ENCODE results near the gene FGF12.
A peak's percentile ranks its signal among the peaks of the same experiment; 100 is the strongest.
"Not testable (repeated sequence)": the region's sequence is repeated elsewhere in the genome, so short reads cannot be mapped to it uniquely, and the experiment has no call there.

The FGF12 gene

DNA sequence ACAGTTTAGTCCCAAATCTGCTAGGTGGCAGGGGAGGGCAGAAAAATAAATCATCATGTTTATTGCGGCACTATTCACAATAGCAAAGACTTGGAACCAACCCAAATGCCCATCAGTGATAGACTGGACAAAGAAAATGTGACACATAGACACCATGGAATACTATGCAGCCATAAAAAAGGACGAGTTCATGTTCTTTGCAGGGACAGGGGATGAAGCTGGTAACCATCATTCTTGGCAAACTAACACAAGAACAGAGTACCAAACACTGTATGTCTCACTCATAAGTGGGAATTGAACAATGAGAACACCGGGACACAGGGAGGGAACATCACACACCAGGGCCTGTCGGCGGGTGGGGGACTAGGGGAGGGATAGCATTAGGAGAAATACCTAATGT, 150.6 kb downstream of the FGF12 start:
- DNase-seq = not testable (repeated sequence)

DNA sequence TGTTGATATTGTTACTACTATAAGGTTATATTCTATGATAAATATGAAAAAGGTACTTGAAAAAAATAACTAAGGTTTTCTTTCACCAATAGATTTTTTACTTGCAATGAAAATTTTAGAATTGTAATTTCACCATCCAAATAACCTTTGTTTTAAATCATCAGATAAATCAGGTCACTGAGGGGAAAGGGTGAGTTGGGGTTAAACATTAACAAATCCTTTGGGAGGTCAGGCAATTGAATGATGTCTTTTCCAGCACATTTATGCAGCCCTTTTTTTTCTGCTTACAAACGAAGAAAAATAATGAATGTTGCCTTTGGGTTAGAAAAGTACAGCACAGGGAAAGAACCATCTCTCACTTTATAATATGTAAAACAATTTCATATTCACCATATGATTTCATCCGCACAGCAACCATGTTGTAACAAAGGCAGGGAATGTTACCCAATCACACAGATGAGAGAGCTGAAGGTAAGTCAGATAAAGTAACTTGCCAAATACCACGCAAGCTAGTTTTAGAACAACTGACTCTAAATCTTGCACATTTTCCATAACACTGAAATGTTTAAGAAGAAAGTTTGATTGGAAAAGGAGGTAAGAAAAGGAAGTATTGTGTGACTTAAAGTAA, 151.3 kb downstream of the FGF12 start:
- no peak for DNase-seq

DNA sequence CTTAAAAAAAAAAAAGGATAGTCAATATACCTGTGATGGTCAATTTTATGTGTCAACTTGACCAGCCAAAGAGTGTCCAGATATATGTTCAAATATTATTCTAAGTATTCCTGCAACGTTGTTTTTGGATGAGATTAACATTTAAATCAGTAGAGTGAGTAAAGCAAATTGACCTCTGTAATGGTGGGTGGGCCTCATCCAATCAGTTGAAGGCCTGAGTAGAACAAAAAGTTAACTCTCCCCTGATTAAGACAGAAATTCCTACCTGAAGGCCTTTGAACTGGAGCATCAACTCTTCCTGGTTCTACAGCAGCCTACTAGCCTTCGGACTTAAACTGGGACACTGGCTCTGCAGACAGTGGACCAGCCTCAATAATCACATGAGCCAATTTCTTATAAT, 154.1 kb downstream of the FGF12 start:
- DNase-seq = no peak

DNA sequence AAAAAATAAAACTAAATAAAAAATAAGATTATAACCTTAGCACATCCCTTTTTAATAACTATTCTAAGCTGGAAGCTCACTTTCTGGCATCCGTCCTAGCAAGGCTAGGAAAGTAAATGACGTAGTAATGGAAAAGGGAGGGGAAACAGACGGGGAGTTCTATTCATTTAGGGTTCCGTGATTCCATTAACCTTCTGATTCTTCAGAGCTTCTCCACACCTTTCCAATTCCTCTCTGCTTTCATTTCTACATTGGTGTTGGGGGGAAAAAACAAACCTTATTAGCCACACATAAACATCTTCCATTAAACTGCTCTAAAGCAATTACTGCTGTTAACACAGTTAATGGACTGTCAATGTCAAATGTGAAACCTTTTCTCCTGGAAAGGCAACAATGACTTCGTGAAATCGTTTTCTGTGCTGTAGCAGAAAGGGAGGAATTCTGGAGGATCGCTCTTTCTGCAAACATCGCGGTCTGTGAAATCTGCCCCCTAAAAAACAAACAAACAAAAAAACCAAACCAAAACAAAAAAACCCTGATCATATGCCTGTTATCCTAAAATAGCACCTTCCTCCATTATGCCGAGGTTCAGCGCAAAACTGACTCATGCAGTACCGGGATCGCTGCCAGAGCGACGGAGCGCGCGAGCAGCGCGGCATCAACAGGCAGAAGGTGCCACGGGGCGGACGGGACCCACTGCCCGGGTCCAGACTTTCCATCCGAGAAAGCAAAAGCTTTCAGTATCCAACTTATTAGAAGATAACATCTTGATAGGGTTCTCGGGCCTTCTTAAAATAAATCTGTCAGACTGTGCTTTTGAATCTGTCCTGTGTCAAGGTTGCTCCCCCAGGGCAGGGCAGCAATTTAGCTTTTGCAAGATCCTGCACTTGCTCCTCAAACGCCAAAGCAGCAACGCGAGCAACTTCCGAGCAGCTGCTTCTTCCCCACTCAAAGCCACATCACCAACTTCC, 156.2 kb downstream of the FGF12 start:
- DNase-seq = peak; percentile 52

DNA sequence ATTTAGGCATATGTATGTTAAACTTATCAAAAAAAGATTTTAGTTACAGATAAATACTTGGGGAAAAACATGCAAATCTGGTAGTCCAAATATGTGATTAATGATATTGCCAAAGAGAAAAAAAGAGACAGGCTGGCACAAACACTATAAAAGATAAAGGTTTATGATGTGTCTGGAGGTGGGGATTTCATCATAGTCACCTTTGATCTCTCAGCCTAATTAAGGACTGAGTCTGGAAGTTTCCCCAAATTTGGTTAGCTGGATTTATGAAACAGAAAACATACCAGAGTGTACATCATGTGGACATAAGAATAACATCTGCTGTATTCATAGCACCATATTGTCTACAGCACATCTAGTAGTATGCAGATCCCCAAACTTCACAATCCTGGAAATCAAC, 157.0 kb downstream of the FGF12 start:
- no peak for DNase-seq

DNA sequence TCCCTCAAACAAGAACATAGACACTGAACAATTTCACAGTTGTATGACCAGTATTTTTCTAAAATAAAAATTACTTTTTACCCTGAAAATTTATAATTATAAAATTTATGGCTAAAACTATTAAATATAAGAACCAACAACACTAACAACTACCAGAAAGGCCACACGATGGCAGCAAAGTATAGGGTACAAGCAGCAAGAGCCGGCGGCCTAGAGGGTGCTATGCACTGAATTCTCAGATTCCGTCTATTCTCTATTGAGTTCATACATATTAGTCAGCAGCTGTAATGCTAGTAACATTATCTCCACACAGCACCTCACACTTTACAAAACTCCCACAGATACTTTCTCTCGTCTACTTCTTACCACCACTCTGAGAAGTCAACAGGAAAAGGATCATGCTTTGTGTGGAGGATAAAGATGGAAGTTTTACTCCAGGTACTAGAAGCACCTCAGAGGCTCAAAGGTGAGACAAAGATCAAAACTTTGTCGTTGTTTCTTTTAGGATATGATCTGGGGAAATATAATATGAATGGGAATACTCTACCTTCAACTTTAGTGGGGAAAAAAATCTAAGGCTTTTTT, 160.5 kb downstream of the FGF12 start:
- DNase-seq = peak; percentile 36

DNA sequence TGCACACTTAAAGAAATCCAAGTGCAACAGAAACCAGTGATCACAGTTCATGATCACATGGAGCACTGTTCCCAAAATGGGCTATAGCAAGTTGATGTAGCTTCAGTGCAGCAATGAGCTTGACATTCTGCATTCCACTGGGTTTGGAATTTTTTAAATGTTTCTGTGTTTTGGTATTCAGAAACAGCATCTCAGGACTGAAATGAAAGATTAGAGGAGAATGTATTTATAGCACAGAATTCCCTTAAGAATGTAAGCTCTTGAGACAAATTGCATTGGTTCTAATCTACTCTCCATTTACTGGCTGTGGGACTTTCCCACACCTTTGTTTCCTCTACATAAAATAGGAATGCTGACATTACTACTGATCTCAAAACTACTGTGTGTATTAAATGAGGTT, 162.7 kb downstream of the FGF12 start:
- no peak for DNase-seq

DNA sequence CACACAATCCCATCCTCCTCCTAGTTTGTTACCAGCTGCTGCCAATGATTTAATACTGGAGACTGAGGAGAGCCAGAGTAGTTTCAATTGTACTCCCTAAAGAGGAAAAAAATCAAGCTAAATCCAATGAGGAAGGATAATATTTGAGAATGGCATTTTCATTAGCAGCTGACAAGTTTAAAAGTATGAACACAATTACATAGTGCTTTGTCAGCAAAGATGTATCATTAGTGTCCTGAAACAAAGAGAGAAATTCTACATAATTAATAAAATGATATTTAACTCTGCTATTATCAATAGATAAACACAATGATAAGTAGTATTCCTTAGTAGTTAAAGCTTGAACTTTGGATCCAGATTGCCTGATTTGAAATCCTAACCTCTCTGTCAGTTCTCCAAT, 163.9 kb downstream of the FGF12 start:
- no peak for DNase-seq

DNA sequence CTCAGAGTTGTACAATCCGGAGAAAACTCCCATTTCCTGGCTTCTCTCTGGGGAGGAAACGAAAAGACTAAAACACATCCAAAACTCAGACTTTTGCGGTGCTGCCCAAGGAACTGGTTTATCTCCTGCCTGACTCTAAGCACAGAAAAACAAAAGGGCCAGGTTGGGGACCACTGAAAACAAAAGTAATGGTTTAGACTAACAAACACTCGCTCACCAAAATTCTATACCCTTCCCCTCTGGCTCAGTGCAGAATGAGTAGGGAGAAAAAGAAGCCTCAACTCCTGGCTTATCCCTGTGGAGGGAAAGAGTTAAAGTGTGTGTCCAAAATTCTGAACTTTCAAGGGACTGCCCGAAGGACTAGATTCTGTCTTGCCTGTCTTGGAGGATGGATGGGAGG, 173.6 kb downstream of the FGF12 start:
- DNase-seq = no peak

DNA sequence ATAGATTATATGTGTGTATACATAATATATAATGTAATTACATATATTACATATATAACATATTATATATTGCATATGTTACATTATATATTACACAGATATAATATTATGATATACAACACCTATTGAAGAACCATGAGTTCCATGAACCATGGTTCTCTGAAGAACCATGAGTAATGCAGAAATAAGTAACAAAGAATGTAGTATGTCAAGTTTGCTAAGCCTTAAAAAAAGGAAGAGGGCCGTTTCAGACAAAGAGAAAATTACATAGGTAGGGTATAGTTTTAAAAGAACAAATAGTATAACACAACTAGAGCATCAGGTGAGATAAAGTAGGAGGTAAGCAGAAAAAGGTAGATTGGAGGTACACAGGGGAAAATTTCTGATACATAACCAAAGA, 177.0 kb downstream of the FGF12 start:
- no peak for DNase-seq

DNA sequence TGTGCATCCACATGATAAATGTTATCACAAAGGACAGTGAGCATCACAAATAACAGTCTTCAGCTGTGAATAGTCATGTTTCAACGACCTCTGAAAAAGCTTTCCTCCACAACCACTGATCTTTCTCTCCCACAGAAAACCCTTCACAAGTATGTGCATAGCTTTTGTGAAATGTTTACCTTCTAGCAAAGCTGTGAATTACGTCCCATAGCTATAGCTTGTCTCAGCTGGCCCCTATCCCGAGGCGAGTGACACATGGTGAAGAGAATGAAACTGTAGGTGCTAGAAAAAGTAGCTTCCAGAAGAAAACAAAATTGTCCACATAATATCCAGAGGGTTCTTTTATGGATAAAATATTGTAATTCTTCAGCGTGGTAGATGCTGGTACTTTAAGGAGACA, 182.0 kb downstream of the FGF12 start:
- no peak for DNase-seq

DNA sequence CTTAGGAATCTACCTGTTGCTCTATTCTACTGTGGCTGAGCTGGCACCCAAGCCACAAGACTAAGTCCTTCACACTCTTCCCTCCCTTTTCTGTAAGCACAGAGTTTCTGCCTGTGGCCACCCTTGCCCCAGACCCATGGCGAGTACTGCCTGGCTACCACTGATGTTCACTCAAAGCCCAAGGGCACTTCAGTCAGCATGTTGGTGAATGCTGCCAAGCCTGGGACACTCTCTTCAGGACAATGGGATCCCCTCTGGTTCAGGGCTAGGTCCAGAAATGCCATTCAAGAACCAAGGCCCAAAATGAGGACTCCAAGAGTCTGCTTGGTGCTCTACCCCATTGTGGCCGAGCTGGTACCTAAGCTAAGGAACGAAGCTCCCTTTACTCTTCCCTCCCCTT, 184.2 kb downstream of the FGF12 start:
- DNase-seq = no peak

DNA sequence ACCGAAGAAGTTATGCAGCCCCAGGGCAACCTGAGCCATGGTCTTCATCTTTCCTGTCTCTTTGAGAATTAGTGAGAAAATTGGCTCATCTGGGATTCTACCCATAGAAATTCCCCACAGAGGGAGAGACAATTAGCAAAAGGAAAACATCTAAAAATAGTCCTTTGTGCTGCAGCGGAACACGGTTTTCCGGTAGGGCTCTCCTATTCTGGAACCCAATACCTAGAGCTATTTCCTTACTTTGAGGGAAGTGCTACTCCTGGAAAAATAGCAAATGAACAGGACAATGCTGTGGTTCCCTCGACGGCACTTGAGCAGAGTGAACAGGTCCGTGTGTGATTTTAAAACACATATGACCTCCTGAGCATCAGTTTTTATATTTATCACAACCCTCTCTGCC, 210.5 kb downstream of the FGF12 start:
- peak; percentile 16 for DNase-seq

DNA sequence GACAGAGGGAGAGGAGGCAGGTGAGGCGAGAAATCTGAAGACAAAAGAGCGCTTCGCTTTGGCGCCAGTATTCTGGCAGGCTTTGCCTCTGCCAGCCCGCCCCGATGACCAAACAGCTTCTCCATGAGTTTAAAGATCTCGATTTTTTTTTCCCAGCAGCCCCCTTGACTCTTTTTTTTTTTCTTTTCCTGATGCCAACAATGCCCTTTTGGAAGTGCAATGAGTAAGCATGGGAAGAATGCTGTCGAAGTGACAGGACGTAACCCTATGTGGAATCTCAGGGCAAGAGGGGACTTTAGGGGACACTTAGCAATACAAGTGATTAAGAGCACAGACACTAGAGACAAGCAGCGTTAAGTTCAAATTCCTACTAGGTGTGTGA, 211.7 kb downstream of the FGF12 start:
- DNase-seq = peak; percentile 65

DNA sequence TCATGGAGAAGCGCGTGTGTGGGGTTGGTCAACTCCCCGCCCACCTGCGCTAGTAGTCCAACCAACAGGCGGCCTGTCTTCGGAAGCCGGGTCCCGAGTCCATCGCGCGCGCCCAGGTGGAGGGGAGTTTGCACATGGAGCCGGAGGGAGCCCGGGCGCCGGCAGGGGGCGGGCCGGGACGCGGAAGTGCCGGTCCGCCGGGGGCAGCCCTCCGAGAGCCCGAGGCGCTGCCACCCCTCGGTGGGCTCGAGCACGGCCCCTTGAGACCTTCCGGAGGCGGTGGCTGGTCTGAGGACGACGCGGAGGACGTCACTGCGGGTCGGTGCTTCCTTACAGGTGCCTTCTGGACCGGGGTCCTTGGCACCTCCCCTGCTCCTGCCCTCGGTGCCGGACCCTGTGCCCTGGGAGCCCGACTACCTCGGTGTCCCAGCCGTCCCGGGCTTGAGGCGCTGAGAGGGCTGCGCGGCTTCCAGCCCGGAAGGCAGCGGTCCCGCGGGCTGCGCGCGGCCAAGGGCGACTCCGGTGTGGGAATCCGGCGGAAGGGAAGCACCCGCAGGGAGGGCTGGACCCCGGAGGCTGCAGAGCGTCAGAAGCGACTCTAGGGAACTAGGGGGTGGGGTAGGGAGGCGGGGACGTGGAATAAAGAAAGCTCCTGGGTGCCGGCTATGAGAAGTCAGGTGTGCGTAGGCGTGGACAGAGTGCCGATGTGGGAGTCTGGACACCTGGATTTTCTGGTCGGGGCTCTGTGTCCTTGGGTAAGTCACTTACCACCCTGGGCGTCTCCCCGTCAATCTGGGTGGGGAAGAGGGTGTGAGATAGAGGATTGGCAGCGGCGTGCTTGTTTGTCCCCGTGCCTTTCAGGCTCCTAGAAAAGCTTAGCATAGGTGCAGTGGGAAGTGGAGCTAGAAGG, 212.3 kb downstream of the FGF12 start:
- peak; percentile 79 for DNase-seq

DNA sequence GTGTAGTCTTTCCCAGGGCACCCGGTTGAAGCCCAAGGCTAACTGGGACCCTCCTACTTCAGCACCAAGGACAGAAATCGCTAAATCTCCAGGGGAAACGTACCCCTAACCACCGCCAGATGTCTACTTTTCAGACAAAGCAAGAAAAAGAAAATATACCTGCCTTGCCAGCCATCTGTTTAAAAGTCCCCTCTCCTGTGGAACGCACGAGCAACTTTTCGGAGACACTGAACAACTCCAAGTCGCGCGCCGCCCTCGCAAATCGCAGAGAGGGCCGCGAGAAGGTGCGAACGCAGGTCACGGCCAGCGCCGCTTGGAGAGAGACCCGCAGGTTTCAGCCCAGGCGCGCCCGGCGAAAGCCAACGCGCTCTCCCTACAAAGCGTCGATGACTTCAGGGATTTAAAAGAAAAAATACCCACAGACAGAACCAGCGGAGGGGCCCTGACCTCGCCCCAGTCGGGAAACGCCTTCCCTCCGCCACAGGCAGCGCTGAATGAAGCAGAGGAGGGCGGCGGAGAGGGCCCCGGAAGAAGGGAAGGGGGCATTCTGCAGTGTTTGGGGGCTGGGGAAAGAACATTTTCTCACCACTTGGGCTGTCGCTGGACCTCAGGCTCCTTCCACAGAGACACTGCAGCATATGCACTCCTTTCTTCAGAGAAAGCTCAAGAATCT, 213.1 kb downstream of the FGF12 start:
- peak; percentile 31 for DNase-seq

DNA sequence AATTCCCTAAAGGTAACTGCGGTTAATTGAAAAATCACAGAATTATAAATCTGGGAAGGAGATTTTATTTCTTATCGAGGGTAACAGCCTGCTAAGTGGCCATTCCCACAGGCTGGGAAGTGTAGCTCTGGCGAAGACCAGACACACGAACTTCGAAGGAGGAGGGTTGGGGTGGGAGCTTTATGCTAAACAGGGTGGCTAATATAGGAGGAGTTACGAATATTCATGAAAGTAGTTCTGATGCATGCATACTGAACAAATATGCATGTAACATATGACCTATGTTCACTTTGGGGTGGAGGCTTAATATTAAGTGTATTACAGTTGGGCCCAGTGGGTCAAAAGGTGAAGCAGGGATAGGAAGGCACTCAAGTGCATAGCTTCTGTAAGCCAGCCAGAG, 221.6 kb downstream of the FGF12 start:
- no peak for DNase-seq

DNA sequence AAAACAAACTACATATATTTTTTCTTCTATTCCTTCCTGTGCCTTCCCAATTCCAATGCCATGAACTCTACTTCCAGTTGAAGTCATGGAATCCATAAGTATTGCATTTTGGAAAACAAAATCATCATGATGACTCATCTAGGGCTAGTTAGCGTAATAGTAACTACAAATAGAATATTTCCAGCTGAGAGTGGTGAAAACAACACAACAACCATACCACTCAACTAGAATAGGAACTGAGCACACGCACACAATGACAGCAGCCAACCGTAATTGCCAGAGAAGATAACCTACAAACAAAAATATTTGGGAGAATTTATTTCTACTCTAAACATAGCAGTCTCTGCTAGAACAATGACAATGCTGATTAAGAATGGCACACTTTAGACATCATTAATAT, 225.9 kb downstream of the FGF12 start:
- no peak for DNase-seq

DNA sequence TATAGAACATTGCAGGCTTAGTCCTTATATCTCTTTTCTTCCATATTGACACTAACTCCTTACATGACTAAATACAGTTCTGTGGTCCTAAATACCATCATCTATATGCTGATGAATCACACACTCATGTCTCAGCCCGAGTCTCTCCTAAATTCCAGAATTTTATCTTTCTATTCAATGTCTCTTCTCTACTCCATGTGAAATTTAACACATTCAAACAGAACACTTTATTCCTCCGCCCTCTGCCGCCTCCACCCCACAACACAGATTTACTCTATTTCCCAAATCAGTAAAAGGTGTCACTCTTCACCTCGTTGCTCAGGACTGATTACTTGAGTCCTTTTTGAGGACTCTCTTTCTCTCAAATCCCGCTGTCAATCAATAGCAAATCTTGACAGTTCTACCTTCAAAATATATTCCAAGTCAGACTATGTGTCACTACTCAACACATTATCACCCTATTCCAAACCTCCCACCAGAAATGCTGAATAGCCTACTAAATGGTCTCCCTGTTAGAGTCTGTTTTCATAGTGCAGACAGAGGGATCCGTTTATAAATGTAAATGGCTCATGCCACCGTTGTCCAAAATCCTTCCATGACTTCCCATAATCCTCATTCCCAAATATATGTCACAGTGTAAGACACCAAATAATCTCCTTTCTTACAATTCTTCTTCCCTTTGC, 230.3 kb downstream of the FGF12 start:
- DNase-seq = no peak

DNA sequence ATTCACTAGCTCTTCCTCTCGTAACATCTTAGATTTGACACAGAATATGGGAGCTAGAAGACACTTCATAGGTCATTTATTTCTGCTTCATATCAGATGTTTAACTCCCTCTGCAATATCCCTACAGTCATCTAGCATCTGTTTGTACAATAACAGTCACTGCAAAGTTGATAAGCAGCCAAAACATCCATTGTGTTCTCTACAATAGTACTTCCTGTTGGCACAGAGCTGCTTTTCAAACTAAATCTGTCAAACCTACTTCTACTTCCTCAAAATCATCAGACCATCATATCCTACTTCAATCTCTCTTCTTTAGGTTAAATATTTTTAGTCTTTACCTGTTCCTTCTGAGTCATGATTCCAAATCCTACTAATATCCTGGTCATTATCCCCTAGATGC, 233.2 kb downstream of the FGF12 start:
- peak; percentile 56 for DNase-seq

DNA sequence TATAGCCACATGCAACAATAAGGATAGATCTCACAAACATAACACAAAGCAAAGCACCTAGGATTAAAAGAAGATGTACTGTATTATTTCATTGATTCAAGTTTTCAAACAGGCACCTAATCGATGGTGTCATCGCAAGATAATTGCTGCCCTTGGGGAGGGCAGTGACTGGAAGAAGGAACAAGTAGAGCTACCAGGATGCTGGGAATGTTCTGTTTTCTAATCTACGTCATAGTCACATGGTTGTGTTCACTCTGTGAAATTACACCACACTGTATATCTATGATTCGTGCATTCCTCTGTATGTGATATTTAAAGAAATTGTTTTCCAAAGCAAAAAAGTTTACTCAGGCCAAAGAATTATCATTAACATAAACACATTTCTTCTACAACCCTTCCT, 236.6 kb downstream of the FGF12 start:
- DNase-seq = no peak

DNA sequence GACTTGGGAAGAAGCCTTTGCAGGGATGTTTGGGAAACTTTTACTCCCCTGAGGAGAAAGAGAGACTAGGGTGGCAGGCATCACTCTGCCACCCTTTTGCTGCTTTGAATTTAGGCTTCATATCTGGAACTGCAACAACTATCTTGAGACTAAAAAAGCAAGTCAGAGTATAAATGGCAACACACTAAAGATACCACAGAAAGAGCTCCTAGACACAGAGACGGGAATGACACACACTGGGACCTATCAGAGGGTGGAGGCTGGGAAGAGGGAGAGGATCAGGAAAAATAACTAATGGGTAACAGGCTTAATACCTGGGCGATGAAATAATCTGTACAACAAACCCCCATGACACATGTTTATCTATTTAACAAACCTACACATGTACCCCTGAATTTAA, 237.8 kb downstream of the FGF12 start:
- no peak for DNase-seq
